Activated CD8-positive, alpha-beta memory T cell treated with anti-CD3 and anti-CD28 coated beads, Interleukin-2, amount 50 U/mL, for 4 hours (primary cell): ENCODE measurements around the gene OR2J2.
"Not testable (repeated sequence)": the region's sequence is repeated elsewhere in the genome, so short reads cannot be mapped to it uniquely, and the experiment has no call there.

ENCODE experiments used
- DNase-seq: peaks from one replicate; pipeline ENCODE4 v3.0.0-alpha.2; 2020

The OR2J2 gene

GRCh38 chr6:29170607-29171006 is at the start of gene OR2J2:
Gene OR2J2 (plus strand): TSS chr6:29170907. CDS start chr6:29173636, 2,729 bp downstream.
- DNase-seq: not testable (repeated sequence)

- DNase-seq: no peak
Measured at GRCh38 chr6:29129326-29130012, 41.2 kb upstream of the OR2J2 start.

DNA sequence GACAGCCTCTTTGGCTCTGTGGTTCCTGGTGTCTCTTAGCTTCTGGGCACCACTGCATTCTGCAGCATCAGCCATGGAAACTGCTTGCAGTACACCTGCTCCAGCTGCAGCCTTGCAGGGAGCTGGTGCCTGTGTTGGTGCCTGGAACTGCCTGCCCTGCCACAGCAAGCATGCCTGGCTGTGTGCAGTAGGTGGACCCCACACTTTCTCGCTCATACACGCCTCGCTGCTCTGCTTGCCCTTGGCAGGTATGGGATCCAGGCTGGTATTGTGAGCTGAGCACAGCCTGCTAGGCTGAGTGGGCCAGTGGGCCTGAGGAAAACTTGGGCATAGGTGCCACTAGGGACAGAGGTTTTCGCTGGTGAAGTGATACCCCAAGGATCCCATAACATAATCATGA is 40.1 kb upstream of the OR2J2 start:
- DNase-seq: no peak

GRCh38 chr6:29131691-29132090 is 39.0 kb upstream of the OR2J2 start:
- no peak for DNase-seq

- DNase-seq: no peak
Measured at GRCh38 chr6:29137724-29138123, 33.0 kb upstream of the OR2J2 start.

DNA sequence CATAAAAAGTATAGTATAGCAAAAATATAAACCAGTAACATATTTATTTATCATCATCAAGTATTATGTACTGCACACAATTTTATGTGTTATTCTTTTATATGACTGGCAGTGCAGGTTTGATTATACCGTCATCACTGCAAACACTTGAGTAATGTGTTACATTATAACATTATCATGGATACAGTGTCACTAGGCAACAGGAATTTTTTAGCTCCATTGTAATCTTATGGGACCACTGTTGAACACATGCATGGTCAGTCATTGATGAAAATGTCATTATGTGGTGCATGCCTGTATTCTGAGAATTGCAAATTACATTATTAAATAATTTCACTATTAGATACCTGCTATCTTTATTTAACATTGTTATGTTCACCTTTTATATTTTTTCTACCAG is 29.1 kb upstream of the OR2J2 start:
- no peak for DNase-seq

DNA sequence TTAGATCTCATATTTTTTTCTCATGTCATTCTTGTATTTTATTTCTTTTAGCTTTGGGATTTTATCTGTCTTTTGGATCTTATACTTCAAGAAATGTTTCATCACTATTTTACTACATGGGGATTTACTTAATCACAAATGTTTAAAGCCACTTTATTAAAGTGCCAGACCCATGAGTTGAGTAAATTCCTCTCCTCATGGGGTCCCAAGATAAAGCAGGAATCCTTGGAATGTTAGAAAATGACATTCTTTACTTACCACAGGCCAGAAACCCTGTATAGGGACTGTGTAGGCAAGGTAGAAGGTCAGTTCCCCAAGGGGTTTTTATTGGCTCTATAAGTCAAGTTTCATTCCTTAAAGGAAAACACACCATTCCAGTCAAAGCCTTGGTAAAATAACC is 28.4 kb upstream of the OR2J2 start:
- no peak for DNase-seq

- DNase-seq: no peak
Measured at GRCh38 chr6:29146179-29146578, 24.5 kb upstream of the OR2J2 start.

DNA sequence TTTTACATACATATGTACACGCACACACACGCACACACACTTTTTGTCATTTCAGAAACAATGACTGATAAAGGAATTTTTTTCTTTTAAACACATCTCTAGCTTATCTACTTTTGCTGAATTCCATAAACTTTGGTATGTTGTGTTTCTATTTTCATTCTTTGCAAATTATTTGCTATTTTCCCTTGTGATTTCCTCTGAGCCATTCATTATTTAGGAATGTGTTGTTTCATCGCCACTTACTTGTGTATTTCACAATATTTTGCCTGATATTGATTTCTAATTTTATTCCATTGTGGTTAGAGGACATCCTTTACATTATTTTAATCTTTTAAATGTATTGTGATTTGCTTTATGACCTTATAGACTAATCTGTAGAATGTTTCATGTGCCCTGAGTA is 23.6 kb upstream of the OR2J2 start:
- DNase-seq: no peak

DNA sequence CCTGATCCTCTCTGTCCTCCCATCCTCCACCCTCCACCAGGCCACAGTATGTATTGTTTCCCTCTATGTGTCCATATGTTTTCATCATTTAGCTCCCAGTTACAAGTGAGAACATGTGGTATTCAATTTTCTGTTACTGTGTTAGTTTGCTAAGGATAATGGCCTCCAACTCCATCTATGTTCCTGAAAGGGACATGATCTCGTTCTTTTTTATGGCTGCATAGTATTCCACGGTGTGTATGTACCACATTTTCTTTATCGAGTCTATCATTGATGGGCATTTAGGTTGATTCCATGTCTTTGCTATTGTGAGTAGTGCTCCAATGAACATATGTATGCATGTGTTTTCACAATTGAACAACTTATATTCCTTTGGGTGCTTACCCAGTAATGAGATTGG is 21.3 kb upstream of the OR2J2 start:
- not testable (repeated sequence) for DNase-seq

DNA sequence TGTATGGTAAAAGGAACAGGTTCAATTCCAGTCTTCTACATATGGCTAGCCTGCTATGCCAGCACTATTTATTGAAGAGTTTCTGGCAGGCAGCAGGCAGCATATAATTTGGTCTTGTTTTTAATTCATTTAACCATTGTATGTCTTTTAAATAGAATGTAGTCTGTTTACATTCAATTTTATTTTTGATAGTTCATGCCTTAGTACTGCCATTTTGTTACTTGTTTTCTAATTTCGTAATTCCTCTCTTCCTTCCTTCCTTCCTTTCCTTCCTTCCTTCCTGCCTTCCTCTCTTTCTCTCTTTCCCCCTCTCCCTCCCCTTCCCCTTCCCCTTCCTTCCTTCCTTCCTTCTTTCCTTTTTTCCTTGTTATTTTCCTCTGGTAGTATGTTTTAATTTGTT is 17.6 kb upstream of the OR2J2 start:
- no peak for DNase-seq

DNA sequence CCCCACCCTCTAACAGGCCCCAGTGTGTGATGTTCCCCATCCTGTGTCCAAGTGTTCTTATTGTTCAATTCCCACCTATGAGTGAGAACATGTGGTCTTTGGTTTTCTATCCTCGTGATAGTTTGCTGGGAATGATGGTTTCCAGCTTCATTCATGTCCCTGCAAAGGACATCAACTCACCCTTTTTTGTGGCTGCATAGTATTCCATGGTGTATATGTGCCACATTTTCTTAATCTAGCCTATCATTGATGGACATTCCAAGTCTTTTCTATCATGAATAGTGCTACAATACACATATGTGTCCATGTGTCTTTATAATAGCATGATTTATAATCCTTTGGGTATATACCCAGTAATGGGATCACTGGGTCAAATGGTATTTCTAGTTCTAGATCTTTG is 15.5 kb upstream of the OR2J2 start:
- not testable (repeated sequence) for DNase-seq

DNA sequence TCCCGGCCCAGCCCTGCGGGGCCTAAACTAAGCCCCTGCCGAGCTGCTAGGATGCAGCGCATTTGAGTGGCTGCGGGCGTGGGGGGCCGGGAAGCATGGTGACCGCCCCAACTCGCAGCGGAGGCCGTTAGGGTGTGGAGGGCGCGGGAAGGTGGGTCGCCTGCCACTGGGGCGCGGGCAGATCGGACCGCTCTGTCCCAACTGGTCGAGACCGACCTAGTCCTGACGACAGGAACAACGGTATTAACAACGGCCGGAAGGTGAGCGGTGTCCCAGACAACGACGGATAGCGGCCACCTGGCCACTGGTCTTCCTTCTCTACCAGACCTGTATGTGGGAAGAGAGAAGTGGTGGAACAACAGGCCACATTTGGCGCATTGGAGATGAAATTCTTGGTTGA is 10.8 kb upstream of the OR2J2 start:
- DNase-seq: not testable (repeated sequence)

DNA sequence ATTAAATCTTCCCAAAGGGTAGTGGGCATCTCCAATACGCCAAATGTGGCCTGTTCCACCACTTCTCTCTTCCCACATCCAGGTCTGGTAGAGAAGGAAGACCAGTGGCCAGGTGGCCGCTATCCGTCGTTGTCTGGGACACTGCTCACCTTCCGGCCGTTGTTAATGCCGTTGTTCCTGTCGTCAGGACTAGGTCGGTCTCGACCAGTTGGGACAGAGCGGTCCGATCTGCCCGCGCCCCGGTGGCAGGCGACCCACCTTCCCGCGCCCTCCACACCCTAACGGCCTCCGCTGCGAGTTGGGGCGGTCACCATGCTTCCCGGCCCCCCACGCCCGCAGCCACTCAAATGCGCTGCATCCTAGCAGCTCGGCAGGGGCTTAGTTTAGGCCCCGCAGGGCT is 5.1 kb upstream of the OR2J2 start:
- not testable (repeated sequence) for DNase-seq

GRCh38 chr6:29171736-29172135 is 1.0 kb downstream of the OR2J2 start:
- no peak for DNase-seq

- no peak for DNase-seq
Measured at GRCh38 chr6:29183594-29183993, 12.9 kb downstream of the OR2J2 start.

DNA sequence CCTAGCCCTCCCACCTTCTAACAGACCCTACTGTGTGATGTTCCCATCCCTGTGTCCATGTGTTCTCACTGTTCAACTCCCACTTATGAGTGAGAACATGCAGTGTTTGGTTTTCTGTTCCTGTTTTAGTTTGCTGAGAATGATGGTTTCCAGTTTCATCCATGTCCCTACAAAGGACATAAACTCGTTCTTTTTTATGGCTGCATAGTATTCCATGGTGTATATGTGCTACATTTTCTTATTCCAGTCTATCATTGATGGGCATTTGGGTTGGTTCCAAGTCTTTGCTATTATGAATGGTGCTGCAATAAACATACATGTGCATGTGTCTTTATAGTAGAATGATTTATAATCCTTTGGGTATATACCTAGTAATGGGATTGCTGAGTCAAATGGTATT is 18.0 kb downstream of the OR2J2 start:
- not testable (repeated sequence) for DNase-seq

DNA sequence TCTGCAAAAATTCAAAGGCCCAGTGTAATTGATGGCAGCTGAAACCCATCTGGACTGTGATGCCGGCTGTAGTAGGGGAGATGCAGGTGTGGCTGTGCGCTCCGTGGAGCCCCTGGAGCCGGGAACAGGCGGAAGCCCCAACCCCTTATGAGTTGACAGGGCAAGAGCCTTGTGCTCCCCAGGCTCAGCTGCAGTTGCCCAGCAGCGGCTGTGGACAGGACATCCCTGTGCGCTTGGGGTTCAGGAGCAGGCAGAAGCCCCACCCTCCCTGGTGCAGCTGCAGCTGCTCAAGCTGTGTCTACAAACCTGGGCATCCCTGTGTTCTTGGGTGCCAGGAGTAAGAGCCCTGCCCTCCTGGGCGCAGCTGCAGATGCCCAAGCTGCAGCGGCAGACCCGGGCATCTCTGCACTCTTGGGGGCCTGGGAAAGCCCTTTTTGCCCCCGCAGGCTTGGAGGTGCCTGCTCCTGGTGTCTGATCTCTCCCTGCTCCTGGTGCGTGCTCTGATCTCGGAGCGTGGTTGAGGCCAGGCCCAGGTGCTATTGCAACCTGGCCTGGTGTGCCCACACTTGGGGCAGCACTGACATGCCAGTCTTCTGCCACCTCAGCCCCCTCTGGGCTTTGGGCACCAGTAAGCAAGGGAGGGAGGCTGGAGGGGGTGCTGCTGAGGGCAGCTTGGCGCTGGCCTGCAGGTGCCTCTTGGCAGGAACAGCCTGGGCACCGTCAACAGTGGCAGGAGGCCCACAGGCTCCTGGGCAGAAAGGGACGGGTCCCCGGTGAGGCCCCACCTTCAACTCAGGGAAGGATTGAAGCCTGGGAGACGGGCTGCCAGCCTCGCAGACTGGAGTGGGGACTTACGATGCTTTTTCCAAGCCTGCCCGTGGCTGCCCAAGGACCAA is 30.3 kb downstream of the OR2J2 start:
- DNase-seq: no peak

GRCh38 chr6:29201966-29202365 is 31.3 kb downstream of the OR2J2 start:
- no peak for DNase-seq

GRCh38 chr6:29211488-29211887 is 40.8 kb downstream of the OR2J2 start:
- DNase-seq: no peak

- no peak for DNase-seq
Measured at GRCh38 chr6:29216528-29216927, 45.8 kb downstream of the OR2J2 start.

GRCh38 chr6:29217242-29217641 is 46.5 kb downstream of the OR2J2 start:
- not testable (repeated sequence) for DNase-seq

GRCh38 chr6:29218056-29218455 is 47.3 kb downstream of the OR2J2 start:
- DNase-seq: not testable (repeated sequence)
